ENCODE results near the gene PLAAT4.

DNA sequence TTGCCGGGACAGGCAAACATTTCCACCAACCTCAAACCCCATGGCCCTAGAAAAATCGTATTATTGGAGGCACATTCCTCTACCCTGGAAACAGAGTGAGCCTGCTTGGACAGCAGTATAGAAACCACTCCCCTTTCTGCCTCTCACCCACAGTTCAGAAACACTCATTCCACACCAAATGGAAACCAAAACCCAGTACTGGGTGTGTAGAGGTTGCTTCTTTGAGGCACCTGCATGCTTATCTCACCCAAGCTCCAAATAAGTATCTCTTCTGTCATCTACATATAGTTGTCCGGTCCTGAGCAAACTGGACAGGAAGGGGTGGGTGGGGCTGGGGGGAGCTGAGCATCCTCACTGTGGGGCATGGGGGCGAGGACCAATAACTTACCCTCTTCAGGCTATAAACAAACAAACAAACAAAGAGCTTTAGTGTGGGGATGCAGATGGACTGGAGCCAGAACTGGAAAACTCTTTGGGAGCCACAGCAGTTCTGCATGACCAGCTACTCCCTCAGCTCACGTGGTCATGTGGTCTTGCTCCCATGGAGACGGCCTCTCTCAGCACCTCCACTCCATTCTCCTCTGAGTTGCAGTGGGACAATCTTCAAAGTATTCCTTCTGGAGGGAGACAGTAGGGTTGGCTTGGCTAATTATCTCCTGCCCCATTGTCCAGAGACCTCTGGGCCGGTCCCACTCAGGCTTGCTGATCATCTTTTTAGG is 27.6 kb downstream of the PLAAT4 start:
- TF ChIP-seq ZNF274 (IDR thresholded peaks at IDR 0.05; ENCODE audit: insufficient read depth, insufficient read length), result no peak
- no peak for TF ChIP-seq POLR2AphosphoS5 (IDR thresholded peaks at IDR 0.05; ENCODE audit: low read length)
- TF ChIP-seq EZH2 (IDR thresholded peaks at IDR 0.05; ENCODE audit: borderline replicate concordance, control insufficient read depth, low read depth, low read length), result no peak
- TF ChIP-seq SREBF2 (IDR thresholded peaks at IDR 0.05; ENCODE audit: low read length), result no peak
- TF ChIP-seq TAF1 (IDR thresholded peaks at IDR 0.05; ENCODE audit: borderline replicate concordance, low read depth, low read length), result no peak
- TF ChIP-seq CEBPB (IDR thresholded peaks at IDR 0.05; ENCODE audit: borderline replicate concordance in 1 of 2, low read depth in 2 of 2, low read length in 2 of 2), result no peak
